Measurements from ENCODE around the gene CCDC190.
"Not testable (repeated sequence)": the region's sequence is repeated elsewhere in the genome, so short reads cannot be mapped to it uniquely, and the experiment has no call there.

CCDC190 gene

DNA sequence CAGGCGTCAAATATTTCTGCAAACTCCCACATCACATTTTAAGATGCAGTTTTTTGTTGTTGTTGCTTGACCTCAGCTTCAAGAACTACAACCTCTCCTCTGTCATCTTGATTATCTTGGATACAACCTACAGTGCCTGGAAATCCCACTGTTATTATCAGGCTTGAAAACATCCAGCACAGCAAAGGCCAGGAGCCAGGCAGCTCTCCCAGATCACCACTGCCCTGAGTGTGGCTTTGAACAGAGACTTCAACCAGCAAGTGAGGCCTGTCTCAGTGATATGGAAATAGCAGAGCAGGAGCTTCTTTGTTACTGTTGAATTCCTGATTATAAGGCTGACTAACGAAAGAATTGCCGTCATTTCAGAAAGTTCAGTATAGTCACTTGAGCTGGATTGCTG is 28.5 kb downstream of the CCDC190 start:
- DNase-seq (ENCODE audit: low spot score): no peak

DNA sequence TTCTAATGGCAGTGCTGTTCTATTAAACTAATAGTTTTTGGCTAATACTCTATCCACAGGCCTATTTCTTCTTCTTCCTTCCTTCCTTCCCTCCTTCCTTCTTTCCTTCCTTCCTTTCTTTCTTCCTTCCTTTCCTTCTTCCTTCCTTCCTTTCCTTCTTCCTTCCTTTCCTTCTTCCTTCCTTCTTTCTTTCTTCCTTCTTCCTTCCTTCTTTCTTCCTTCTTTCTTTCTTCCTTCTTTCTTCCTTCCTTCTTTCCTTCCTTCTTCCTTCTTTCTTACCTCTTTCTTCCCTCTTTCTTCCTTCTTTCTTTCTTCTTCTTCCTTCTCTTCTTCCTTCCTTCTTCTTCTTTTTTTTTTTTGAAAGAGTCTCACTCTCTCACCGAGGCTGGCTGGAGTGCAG is 31.7 kb downstream of the CCDC190 start:
- DNase-seq (ENCODE audit: low spot score): no peak

GRCh38 chr1:162823771-162824525 is 37.0 kb downstream of the CCDC190 start:
- DNase-seq (ENCODE audit: low spot score): no peak

DNA sequence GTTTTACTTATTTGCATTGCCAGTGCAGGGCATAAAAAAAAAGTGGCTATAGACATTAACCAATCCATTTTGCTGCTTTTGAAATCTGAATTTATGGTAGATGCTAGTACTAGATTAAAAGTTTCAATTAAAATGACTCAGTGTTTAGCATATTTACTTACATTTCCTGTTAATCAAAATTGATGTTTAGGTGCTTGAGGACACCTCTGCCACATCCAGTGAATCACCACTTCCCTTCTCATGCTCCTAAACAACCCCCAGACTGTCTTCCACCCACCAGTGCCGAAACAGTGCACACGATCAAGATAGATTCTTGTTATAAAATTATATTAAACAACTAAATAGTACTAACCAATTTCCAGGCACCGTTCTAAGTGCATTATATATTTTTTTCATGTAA is 37.7 kb downstream of the CCDC190 start:
- DNase-seq (ENCODE audit: low spot score): no peak

- peak; percentile 21 for DNase-seq (ENCODE audit: low spot score)
These were observed 38.4 kb downstream of the CCDC190 start for GRCh38 chr1:162822391-162823200.

GRCh38 chr1:162818666-162819065 is 42.3 kb downstream of the CCDC190 start:
- not testable (repeated sequence) for DNase-seq (ENCODE audit: low spot score)

DNA sequence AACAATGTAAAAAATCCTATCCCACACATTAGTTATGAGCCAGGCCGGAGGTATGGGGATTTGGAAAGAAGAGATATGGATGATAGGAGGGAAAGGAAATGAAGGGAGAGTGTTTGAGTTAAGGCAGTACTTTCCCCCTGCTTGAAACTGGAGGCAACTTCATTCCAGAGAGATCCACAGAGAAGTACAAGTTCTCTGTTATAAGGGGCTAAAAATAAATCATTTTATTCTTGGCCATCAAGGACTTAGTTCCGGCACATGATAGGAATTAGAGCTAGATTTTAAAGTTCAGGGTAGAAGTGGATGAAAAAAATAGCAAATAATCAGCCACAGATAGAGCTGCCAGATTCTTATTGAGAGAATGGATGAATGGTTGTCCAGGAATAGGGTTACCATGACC is 42.8 kb downstream of the CCDC190 start:
- not testable (repeated sequence) for DNase-seq (ENCODE audit: low spot score)

- DNase-seq (ENCODE audit: low spot score): not testable (repeated sequence)
These were observed 48.6 kb downstream of the CCDC190 start for GRCh38 chr1:162812357-162812756.

- not testable (repeated sequence) for DNase-seq (ENCODE audit: low spot score)
These were observed 53.5 kb downstream of the CCDC190 start for GRCh38 chr1:162807503-162807902.

All from hepatic stellate cell (primary cell).